H1 (cell line): ENCODE measurements around the gene CGB7.

ENCODE experiments used
- EZH2 ChIP-seq: fragments of 200-600 bp; sonication (generic); IDR thresholded peaks from 2 replicates; pipeline ENCODE4 v1.7.1; 2012; ENCODE audit warnings: low read depth, mild to moderate bottlenecking, moderate library complexity, low read length, inconsistent platforms; ENCODE audit not compliant: severe bottlenecking
- FOSL1 ChIP-seq: IDR thresholded peaks from 2 replicates; pipeline ENCODE4 v1.6.1; 2011; ENCODE audit warnings: mild to moderate bottlenecking, low read depth, low read length, moderate library complexity; ENCODE audit not compliant: insufficient read depth
- JUND ChIP-seq: IDR thresholded peaks from 2 replicates; pipeline ENCODE4 v1.6.1; 2011; ENCODE audit warnings: mild to moderate bottlenecking, improper control_type of control experiment, low read length
- NRF1 ChIP-seq: IDR thresholded peaks from 2 replicates; pipeline ENCODE4 v1.6.1; 2011; ENCODE audit warnings: mild to moderate bottlenecking, low read depth, low read length, improper control_type of control experiment
- POLR2A ChIP-seq, 2 experiments: IDR thresholded peaks; 1 replicate in 1 of 2; 2 replicates in 1 of 2; pipeline ENCODE4 v1.6.1; 2011; ENCODE audit warnings: low read depth in 2 of 2, low read length in 2 of 2, mild to moderate bottlenecking in 2 of 2; ENCODE audit errors: control extremely low read depth in 1 of 2
- SAP30 ChIP-seq: fragments of 300-600 bp; sonication (generic); IDR thresholded peaks from 2 replicates; pipeline ENCODE4 v1.7.1; 2012; ENCODE audit warnings: low read length, moderate library complexity, mild to moderate bottlenecking, inconsistent platforms; ENCODE audit not compliant: insufficient read depth, insufficient replicate concordance
- SIRT6 ChIP-seq: IDR thresholded peaks from one replicate; pipeline ENCODE4 v1.7.1; 2012; ENCODE audit warnings: low read length, inconsistent platforms
- TEAD4 ChIP-seq: IDR thresholded peaks from 2 replicates; pipeline ENCODE4 v1.6.1; 2012; ENCODE audit warnings: low read depth, low read length, inconsistent platforms, mixed read lengths
- TF ChIP-seq, protein P1 (sequence below): IDR thresholded peaks from 2 replicates; pipeline ENCODE4 v1.6.1; 2012; ENCODE audit warnings: inconsistent platforms
- TF ChIP-seq, protein P2 (sequence below), 3 experiments: IDR thresholded peaks; 1 replicate in 2 of 3; 2 replicates in 1 of 3; pipeline versions ENCODE4 v1.5.1 to v1.6.1; 2011; ENCODE audit warnings: low read length in 3 of 3, mild to moderate bottlenecking in 3 of 3, inconsistent platforms in 2 of 3, low read depth in 1 of 3, moderate library complexity in 1 of 3; ENCODE audit not compliant: insufficient read depth in 1 of 3; ENCODE audit errors: control extremely low read depth in 1 of 3

DNA sequence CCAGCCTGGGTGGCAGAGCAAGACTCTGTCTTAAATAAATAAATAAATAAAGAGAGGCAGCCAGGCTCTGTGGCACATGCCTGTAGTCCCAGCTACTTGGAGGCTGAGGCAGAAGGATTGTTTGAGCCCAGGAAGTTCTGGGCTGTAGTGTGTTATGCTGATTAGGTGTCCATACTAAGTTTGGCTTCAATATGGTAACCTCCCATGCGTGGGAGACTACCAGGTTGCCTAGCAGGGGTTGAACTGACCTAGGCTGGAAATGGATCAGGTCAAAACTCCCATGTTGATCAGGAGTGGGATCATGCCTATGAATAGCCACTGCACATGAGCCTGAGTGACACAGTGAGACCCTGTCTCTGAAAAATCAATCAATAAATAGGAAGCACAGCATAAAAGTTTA is 23.7 kb upstream of the CGB7 start:
- TF ChIP-seq, protein P1, sequence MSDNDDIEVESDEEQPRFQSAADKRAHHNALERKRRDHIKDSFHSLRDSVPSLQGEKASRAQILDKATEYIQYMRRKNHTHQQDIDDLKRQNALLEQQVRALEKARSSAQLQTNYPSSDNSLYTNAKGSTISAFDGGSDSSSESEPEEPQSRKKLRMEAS = no peak
- TF ChIP-seq SAP30 (no peak), JUND (no peak), SIRT6 (no peak), EZH2 (no peak), TEAD4 (no peak), POLR2A (IDR thresholded peaks at IDR 0.05; ENCODE audit: control extremely low read depth in 1 of 2, low read depth in 2 of 2, low read length in 2 of 2) (no peak), FOSL1 (no peak), NRF1 (no peak)
- TF ChIP-seq, protein P2, sequence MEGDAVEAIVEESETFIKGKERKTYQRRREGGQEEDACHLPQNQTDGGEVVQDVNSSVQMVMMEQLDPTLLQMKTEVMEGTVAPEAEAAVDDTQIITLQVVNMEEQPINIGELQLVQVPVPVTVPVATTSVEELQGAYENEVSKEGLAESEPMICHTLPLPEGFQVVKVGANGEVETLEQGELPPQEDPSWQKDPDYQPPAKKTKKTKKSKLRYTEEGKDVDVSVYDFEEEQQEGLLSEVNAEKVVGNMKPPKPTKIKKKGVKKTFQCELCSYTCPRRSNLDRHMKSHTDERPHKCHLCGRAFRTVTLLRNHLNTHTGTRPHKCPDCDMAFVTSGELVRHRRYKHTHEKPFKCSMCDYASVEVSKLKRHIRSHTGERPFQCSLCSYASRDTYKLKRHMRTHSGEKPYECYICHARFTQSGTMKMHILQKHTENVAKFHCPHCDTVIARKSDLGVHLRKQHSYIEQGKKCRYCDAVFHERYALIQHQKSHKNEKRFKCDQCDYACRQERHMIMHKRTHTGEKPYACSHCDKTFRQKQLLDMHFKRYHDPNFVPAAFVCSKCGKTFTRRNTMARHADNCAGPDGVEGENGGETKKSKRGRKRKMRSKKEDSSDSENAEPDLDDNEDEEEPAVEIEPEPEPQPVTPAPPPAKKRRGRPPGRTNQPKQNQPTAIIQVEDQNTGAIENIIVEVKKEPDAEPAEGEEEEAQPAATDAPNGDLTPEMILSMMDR (IDR thresholded peaks at IDR 0.05; ENCODE audit: control extremely low read depth in 1 of 3, insufficient read depth in 1 of 3, low read depth in 1 of 3, low read length in 3 of 3) = no peak
